ENCODE results near the gene GRK5.

The GRK5 gene

DNA sequence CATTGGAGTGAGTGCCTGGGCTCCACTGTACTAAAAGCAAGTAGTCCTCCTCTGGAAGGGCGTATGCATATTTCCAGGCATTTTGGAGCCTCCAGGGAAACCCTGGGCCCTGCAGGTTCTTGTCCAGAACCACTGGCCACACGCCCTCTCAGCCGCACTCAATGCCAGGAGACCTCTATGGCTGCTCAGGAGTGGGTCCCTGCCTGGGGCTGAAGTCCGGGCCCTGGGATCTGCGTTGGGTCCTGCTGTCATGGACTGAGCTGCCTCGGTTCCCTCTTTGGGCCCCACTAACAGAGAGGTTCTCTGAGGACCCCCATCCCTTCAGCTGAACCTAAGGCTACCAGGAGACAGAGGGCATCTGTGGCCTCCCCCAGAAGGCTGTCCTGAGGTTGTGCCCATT, 58.3 kb downstream of the GRK5 start:
- H3K27me3 ChIP-seq (ENCODE audit: control insufficient read depth, low read length) = no peaks in the 10 kb centered on the region
- H3K4me2 ChIP-seq (ENCODE audit: low read length) = no peak overlapping the region
- H3K9me3 ChIP-seq (ENCODE audit: control insufficient read depth, insufficient read depth, low read length) = no peaks in the 10 kb centered on the region
- H4K20me1 ChIP-seq (ENCODE audit: control insufficient read depth, insufficient read depth, low read depth, low read length) = no peaks in the 10 kb centered on the region
- H3F3A ChIP-seq (ENCODE audit: control insufficient read depth, insufficient read depth) = no peaks in the 10 kb centered on the region
- no peak for TF ChIP-seq CTCF (IDR thresholded peaks at IDR 0.05; ENCODE audit: low read depth, low read length, poor library complexity, severe bottlenecking)
- TF ChIP-seq EZH2phosphoT487 (IDR thresholded peaks at IDR 0.05; ENCODE audit: borderline replicate concordance, low read length) = no peak
- no peaks in the 10 kb centered on the region for H3K9me2 ChIP-seq (replicated peaks; ENCODE audit: control insufficient read depth, low read length)
- H3K4me3 ChIP-seq (ENCODE audit: low read length) = no peak overlapping the region
- no peaks in the 10 kb centered on the region for H3K79me2 ChIP-seq (ENCODE audit: control insufficient read depth, low read length)
- H3K27ac ChIP-seq (ENCODE audit: low read depth, low read length) = no peak overlapping the region
- no peaks in the 10 kb centered on the region for H3K36me3 ChIP-seq (ENCODE audit: control insufficient read depth, low read length)
- peaks cover 23% of the 10 kb centered on the region for H3K4me1 ChIP-seq (ENCODE audit: control insufficient read depth, low read length)

GRCh38 chr10:119267384-119267783, 60.0 kb downstream of the GRK5 start:
- Histone ChIP-seq H3K9me3 (ENCODE audit: control insufficient read depth, insufficient read depth, low read length) (no peaks in the 10 kb centered on the region), H3K27me3 (ENCODE audit: control insufficient read depth, low read length) (no peaks in the 10 kb centered on the region), H3K4me1 (ENCODE audit: control insufficient read depth, low read length) (peaks cover 38% of the 10 kb centered on the region), H3K36me3 (ENCODE audit: control insufficient read depth, low read length) (no peaks in the 10 kb centered on the region), H4K20me1 (ENCODE audit: control insufficient read depth, insufficient read depth, low read depth, low read length) (no peaks in the 10 kb centered on the region), H3K9me2 (replicated peaks; ENCODE audit: control insufficient read depth, low read length) (no peaks in the 10 kb centered on the region), H3K4me3 (ENCODE audit: low read length) (no peak overlapping the region), H3F3A (ENCODE audit: control insufficient read depth, insufficient read depth) (no peaks in the 10 kb centered on the region), H3K79me2 (ENCODE audit: control insufficient read depth, low read length) (no peaks in the 10 kb centered on the region), H3K27ac (ENCODE audit: low read depth, low read length) (no peak overlapping the region), H3K4me2 (ENCODE audit: low read length) (no peak overlapping the region)
- TF ChIP-seq CTCF (IDR thresholded peaks at IDR 0.05; ENCODE audit: low read depth, low read length, poor library complexity, severe bottlenecking) (no peak), EZH2phosphoT487 (IDR thresholded peaks at IDR 0.05; ENCODE audit: borderline replicate concordance, low read length) (no peak)

GRCh38 chr10:119268428-119268827, 61.1 kb downstream of the GRK5 start:
- H3K9me2 ChIP-seq (replicated peaks; ENCODE audit: control insufficient read depth, low read length) = no peaks in the 10 kb centered on the region
- no peaks in the 10 kb centered on the region for H3K79me2 ChIP-seq (ENCODE audit: control insufficient read depth, low read length)
- H3K4me3 ChIP-seq (ENCODE audit: low read length) = no peak overlapping the region
- H3K4me2 ChIP-seq (ENCODE audit: low read length) = 0 out of 2 replicates have a peak overlapping the region, but pooled peaks have one; percentile 21
- peak overlapping the region; percentile 30 for H3K27ac ChIP-seq (ENCODE audit: low read depth, low read length)
- no peaks in the 10 kb centered on the region for H3K27me3 ChIP-seq (ENCODE audit: control insufficient read depth, low read length)
- no peaks in the 10 kb centered on the region for H3K9me3 ChIP-seq (ENCODE audit: control insufficient read depth, insufficient read depth, low read length)
- H4K20me1 ChIP-seq (ENCODE audit: control insufficient read depth, insufficient read depth, low read depth, low read length) = no peaks in the 10 kb centered on the region
- TF ChIP-seq EZH2phosphoT487 (IDR thresholded peaks at IDR 0.05; ENCODE audit: borderline replicate concordance, low read length) (no peak), CTCF (IDR thresholded peaks at IDR 0.05; ENCODE audit: low read depth, low read length, poor library complexity, severe bottlenecking) (no peak)
- H3F3A ChIP-seq (ENCODE audit: control insufficient read depth, insufficient read depth) = no peaks in the 10 kb centered on the region
- peaks cover 38% of the 10 kb centered on the region for H3K4me1 ChIP-seq (ENCODE audit: control insufficient read depth, low read length)
- H3K36me3 ChIP-seq (ENCODE audit: control insufficient read depth, low read length) = no peaks in the 10 kb centered on the region
